Measurements from ENCODE around the gene MARK4. TPM values are rescaled to one million over a fixed set of nuclear protein-coding genes. Genes with fewer than 3 reads are reported as not detected.
"Not testable (repeated sequence)": the region's sequence is repeated elsewhere in the genome, so short reads cannot be mapped to it uniquely, and the experiment has no call there.

The MARK4 gene
- total and polyA plus RNA-seq, 2 experiments from 2014 or later: 14.8 to 23.0 TPM

- Histone ChIP-seq H3K27ac (no peak overlapping the region), H3K4me1 (ENCODE audit: insufficient read depth) (no peaks in the 10 kb centered on the region), H3K27me3 (no peaks in the 10 kb centered on the region), H4K20me1 (ENCODE audit: insufficient read depth, poor library complexity, severe bottlenecking) (no peaks in the 10 kb centered on the region), H3K36me3 (replicated peaks; ENCODE audit: insufficient read depth, low read depth) (no peaks in the 10 kb centered on the region), H3K4me3 (no peak overlapping the region), H3K9me3 (ENCODE audit: low read depth) (no peaks in the 10 kb centered on the region), H3K4me2 (no peak overlapping the region), H2AFZ (no peak overlapping the region), H3K9me2 (replicated peaks; ENCODE audit: insufficient read depth) (no peaks in the 10 kb centered on the region), H3K79me2 (no peaks in the 10 kb centered on the region)
- DNase-seq (ENCODE audit: low spot score): no peak
- WGBS (ENCODE audit: low lambda C conversion rate, missing lambda C conversion rate): 80% methylated on average over 9 of the region's 9 CpGs
- TF ChIP-seq EZH2 (IDR thresholded peaks at IDR 0.05; ENCODE audit: borderline replicate concordance): no peak
- TF ChIP-seq, protein P1, sequence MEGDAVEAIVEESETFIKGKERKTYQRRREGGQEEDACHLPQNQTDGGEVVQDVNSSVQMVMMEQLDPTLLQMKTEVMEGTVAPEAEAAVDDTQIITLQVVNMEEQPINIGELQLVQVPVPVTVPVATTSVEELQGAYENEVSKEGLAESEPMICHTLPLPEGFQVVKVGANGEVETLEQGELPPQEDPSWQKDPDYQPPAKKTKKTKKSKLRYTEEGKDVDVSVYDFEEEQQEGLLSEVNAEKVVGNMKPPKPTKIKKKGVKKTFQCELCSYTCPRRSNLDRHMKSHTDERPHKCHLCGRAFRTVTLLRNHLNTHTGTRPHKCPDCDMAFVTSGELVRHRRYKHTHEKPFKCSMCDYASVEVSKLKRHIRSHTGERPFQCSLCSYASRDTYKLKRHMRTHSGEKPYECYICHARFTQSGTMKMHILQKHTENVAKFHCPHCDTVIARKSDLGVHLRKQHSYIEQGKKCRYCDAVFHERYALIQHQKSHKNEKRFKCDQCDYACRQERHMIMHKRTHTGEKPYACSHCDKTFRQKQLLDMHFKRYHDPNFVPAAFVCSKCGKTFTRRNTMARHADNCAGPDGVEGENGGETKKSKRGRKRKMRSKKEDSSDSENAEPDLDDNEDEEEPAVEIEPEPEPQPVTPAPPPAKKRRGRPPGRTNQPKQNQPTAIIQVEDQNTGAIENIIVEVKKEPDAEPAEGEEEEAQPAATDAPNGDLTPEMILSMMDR (IDR thresholded peaks at IDR 0.05; ENCODE audit: poor library complexity): no peak
- no peak for TF ChIP-seq EZH2phosphoT487 (IDR thresholded peaks at IDR 0.05; ENCODE audit: low read depth, severe bottlenecking, unreplicated experiment)
Measured at GRCh38 chr19:45306040-45306439, 55.0 kb downstream of the MARK4 start.

DNA sequence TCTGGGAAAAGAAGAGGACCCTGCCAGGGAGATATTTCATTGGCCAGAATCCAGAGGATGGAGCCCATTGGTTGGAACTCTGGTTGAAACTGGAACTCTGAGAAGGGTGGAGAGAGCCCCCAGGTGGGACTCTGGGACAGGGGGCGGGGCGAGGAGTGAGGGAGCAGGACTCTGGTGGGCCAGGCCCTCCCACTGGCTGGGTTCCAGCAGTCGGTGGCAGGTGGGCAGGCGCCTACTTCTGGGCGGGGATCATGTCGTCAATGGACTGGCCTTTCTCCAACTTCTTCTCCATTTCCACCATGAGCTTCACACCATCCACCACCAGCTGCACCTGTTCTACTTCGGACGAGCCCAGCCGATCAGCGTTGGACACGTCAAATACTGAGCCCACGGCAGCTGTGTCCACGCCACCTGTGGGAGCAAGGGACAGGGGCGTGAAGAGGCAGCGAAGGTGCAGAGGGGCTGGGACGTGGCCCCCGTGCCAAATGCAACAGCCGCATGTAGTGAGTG, 55.5 kb downstream of the MARK4 start:
- no peak for DNase-seq (ENCODE audit: low spot score)
- H3K9me3 ChIP-seq (ENCODE audit: low read depth): no peaks in the 10 kb centered on the region
- H3K4me3 ChIP-seq: no peak overlapping the region
- H2AFZ ChIP-seq: no peak overlapping the region
- 80% methylated on average over 18 of the region's 18 CpGs for WGBS (ENCODE audit: low lambda C conversion rate, missing lambda C conversion rate)
- no peaks in the 10 kb centered on the region for H3K27me3 ChIP-seq
- no peak overlapping the region for H3K27ac ChIP-seq
- no peaks in the 10 kb centered on the region for H3K79me2 ChIP-seq
- H3K9me2 ChIP-seq (replicated peaks; ENCODE audit: insufficient read depth): no peaks in the 10 kb centered on the region
- TF ChIP-seq EZH2 (IDR thresholded peaks at IDR 0.05; ENCODE audit: borderline replicate concordance): no peak
- TF ChIP-seq EZH2phosphoT487 (IDR thresholded peaks at IDR 0.05; ENCODE audit: low read depth, severe bottlenecking, unreplicated experiment): no peak
- TF ChIP-seq, protein P1 (IDR thresholded peaks at IDR 0.05; ENCODE audit: poor library complexity): no peak
- H4K20me1 ChIP-seq (ENCODE audit: insufficient read depth, poor library complexity, severe bottlenecking): no peaks in the 10 kb centered on the region
- no peaks in the 10 kb centered on the region for H3K36me3 ChIP-seq (replicated peaks; ENCODE audit: insufficient read depth, low read depth)
- no peak overlapping the region for H3K4me2 ChIP-seq
- no peaks in the 10 kb centered on the region for H3K4me1 ChIP-seq (ENCODE audit: insufficient read depth)

DNA sequence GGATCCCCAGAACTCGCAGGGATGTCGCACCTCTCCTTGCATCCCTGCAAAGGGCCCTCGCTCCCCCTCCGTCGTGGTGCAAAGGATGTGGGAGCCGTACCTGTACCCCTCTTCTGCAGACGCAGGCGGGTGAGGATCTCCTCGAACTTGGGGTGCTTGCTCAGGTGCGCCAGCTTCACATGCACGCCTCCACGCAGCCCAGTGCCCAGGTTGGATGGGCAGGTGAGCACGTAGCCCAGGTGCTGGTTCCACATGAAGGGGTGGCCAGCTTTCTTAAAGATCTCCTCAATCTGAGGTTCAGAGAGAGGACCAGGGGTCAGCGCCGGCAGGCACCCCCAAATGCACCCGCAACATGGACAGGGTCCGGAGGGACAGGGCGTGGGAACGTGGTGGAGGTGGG, 56.3 kb downstream of the MARK4 start:
- 94% methylated on average over 19 of the region's 19 CpGs for WGBS (ENCODE audit: low lambda C conversion rate, missing lambda C conversion rate)
- no peaks in the 10 kb centered on the region for H3K4me1 ChIP-seq (ENCODE audit: insufficient read depth)
- no peaks in the 10 kb centered on the region for H3K27me3 ChIP-seq
- H3K9me3 ChIP-seq (ENCODE audit: low read depth): no peaks in the 10 kb centered on the region
- H3K4me3 ChIP-seq: no peak overlapping the region
- H3K27ac ChIP-seq: no peak overlapping the region
- no peak overlapping the region for H2AFZ ChIP-seq
- H3K4me2 ChIP-seq: no peak overlapping the region
- H3K36me3 ChIP-seq (replicated peaks; ENCODE audit: insufficient read depth, low read depth): no peaks in the 10 kb centered on the region
- H4K20me1 ChIP-seq (ENCODE audit: insufficient read depth, poor library complexity, severe bottlenecking): no peaks in the 10 kb centered on the region
- H3K79me2 ChIP-seq: no peaks in the 10 kb centered on the region
- TF ChIP-seq EZH2 (IDR thresholded peaks at IDR 0.05; ENCODE audit: borderline replicate concordance): no peak
- no peak for TF ChIP-seq EZH2phosphoT487 (IDR thresholded peaks at IDR 0.05; ENCODE audit: low read depth, severe bottlenecking, unreplicated experiment)
- TF ChIP-seq, protein P1 (IDR thresholded peaks at IDR 0.05; ENCODE audit: poor library complexity): no peak
- DNase-seq (ENCODE audit: low spot score): no peak
- no peaks in the 10 kb centered on the region for H3K9me2 ChIP-seq (replicated peaks; ENCODE audit: insufficient read depth)

GRCh38 chr19:45309322-45309721, 58.3 kb downstream of the MARK4 start:
- H3K79me2 ChIP-seq; H3K9me2 ChIP-seq (replicated peaks; ENCODE audit: insufficient read depth); H2AFZ ChIP-seq; H3K27ac ChIP-seq; H4K20me1 ChIP-seq (ENCODE audit: insufficient read depth, poor library complexity, severe bottlenecking); H3K27me3 ChIP-seq; H3K36me3 ChIP-seq (replicated peaks; ENCODE audit: insufficient read depth, low read depth); DNase-seq (ENCODE audit: low spot score); H3K4me2 ChIP-seq; H3K9me3 ChIP-seq (ENCODE audit: low read depth); H3K4me1 ChIP-seq (ENCODE audit: insufficient read depth); H3K4me3 ChIP-seq: not testable (repeated sequence)
- WGBS (ENCODE audit: low lambda C conversion rate, missing lambda C conversion rate): 94% methylated on average over 8 of the region's 8 CpGs

Measured in hepatocyte (in vitro differentiated cells).